ENCODE results near the gene CHRDL1.

DNA sequence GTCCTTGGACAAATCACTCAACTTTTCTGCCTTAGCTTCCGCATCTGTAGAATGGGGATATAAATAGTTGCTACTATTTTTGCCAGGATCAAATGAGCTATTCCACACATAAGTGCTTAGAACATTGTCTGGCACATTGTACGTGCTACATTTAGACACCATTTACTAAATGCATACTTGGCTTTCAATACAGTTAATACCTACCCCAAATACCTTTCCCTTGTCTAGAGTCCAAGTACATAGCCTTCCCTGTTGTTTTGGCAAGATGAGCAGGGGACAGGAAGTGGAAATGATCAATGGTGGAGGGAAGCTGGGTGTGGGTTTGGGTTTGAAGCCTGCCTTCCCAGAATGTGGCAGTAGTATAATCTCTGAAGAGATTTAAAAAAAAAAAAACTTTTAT is 82.0 kb downstream of the CHRDL1 start:
- TF ChIP-seq, protein P1, sequence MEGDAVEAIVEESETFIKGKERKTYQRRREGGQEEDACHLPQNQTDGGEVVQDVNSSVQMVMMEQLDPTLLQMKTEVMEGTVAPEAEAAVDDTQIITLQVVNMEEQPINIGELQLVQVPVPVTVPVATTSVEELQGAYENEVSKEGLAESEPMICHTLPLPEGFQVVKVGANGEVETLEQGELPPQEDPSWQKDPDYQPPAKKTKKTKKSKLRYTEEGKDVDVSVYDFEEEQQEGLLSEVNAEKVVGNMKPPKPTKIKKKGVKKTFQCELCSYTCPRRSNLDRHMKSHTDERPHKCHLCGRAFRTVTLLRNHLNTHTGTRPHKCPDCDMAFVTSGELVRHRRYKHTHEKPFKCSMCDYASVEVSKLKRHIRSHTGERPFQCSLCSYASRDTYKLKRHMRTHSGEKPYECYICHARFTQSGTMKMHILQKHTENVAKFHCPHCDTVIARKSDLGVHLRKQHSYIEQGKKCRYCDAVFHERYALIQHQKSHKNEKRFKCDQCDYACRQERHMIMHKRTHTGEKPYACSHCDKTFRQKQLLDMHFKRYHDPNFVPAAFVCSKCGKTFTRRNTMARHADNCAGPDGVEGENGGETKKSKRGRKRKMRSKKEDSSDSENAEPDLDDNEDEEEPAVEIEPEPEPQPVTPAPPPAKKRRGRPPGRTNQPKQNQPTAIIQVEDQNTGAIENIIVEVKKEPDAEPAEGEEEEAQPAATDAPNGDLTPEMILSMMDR (IDR thresholded peaks at IDR 0.05): no peak
- TF ChIP-seq POLR2A (IDR thresholded peaks at IDR 0.05) (no peak), POLR2AphosphoS5 (IDR thresholded peaks at IDR 0.05) (no peak)
